Measurements from ENCODE around the gene ZNF385A. TPM values are rescaled to one million over a fixed set of nuclear protein-coding genes. Genes with fewer than 3 reads are reported as not detected.

The ZNF385A gene
- total and polyA plus RNA-seq, 2 donors = 1.6 to 13.6 TPM

DNA sequence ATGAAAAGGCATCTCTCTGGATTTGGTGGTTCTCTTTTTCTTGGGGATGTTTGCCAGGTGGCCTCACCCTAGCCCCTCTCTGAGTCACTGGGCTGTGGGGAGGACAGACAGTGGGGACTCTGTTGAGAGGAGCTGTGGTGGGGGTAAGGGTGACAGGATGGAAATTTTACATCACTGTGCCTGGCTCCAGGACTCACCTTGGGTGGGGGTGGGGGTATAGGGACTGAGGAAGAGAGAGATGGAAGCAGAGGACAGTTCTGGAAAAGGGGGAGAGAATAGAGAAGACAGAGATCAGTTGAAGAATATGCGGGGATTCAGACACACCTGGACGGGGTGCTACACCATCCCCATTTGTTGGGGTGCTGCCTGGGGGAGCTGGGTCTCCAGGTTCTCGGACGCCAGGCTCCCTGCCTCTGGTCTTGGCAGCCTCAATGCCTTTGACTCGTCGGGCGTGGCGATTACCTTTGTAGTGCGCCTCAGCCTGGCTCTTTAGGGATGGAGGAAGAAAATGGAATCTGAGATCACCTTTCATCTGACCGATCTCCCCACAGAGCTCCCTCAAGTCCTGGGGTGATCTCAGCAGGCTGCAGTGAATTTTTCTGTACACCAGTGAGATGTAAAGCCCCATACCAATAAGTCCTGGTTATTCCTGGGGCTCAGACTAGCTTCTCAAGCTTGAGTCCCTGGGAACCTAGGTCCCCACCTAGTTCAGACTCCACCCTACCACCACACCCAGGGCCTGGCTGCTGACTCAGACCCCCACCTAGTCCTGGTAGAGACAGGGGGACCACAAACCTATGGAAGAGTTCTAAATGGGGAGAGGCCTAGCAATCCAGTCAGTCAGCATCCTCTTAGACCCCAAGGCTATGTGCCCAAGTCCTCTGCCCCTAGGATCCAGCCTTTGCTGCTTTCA is 10.6 kb downstream of the ZNF385A start:
- DNase-seq (ENCODE audit: low read depth in 6 of 9, low spot score in 9 of 9) = no peak
- peaks cover 0 to 2% of the 10 kb centered on the region in 2 donors for H3K36me3 ChIP-seq (ENCODE audit: control insufficient read depth in 2 of 2, insufficient read depth in 2 of 2, low read length in 1 of 2)
- H3K9me3 ChIP-seq (ENCODE audit: control insufficient read depth in 2 of 2, insufficient read depth in 1 of 2, low read length in 1 of 2) = no peaks in the 10 kb centered on the region
- peaks cover 4 to 23% of the 10 kb centered on the region in 2 donors for H3K4me1 ChIP-seq (ENCODE audit: control insufficient read depth in 2 of 2, insufficient read depth in 2 of 2, low read length in 2 of 2)
- 98% methylated on average over 10 of the region's 10 CpGs for WGBS
- H3K4me3 ChIP-seq (ENCODE audit: low read length in 2 of 2) = no peak overlapping the region
- no peak overlapping the region for H3K27ac ChIP-seq (ENCODE audit: low read depth in 1 of 2, low read length in 1 of 2)
- peaks cover 0 to 26% of the 10 kb centered on the region in 2 donors for H3K27me3 ChIP-seq (ENCODE audit: control insufficient read depth in 2 of 2, insufficient read depth in 1 of 2, low read length in 1 of 2)

- peaks cover 4 to 36% of the 10 kb centered on the region in 2 donors for H3K4me1 ChIP-seq (ENCODE audit: control insufficient read depth in 2 of 2, insufficient read depth in 2 of 2, low read length in 2 of 2)
Measured at GRCh38 chr12:54372113-54372806, 12.3 kb downstream of the ZNF385A start.

DNA sequence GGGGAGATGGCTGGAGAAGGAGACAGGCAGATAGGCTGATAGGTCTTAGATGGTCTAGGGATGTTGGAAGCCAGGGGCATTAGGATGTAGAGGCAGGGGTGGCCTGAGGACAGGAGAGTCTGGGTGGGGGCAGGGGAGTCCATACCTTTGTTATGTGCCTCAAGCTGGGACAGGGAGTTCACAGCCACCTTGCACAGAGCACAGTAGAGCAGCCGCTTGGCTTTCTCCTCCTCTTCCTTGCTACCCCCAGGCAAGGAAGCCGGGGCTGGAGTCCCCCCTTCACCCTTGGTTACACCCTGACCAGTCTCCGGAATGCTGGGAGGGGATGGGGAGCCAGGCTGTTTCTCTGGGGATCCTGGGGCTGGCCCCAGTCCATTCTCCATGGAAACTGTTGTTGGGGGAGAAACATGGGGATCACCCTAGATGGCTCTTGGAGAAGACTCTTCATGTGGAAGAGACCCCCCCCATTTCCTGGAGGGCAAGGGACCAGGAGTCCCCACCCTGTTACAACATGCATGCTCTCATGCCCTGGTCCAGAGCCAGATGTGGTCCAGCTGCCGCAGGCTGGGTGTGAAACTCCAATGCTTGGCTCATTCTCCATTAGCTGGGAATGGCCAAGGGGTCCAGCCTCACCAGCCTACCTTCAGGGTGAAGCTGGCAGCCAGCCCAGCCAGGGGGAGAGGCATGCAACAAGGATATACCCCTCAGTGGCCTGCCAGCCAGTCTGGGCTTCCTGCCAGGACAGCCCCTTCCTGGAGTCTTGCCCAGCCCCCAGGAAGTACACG is 13.0 kb downstream of the ZNF385A start:
- DNase-seq (ENCODE audit: low read depth in 6 of 9, low spot score in 9 of 9) = no peak
- H3K36me3 ChIP-seq (ENCODE audit: control insufficient read depth in 2 of 2, insufficient read depth in 2 of 2, low read length in 1 of 2) = peaks cover 0 to 2% of the 10 kb centered on the region in 2 donors
- H3K4me3 ChIP-seq (ENCODE audit: low read length in 2 of 2) = no peak overlapping the region
- WGBS = 80% methylated on average over 5 of the region's 5 CpGs
- H3K27ac ChIP-seq (ENCODE audit: low read depth in 1 of 2, low read length in 1 of 2) = no peak overlapping the region
- H3K9me3 ChIP-seq (ENCODE audit: control insufficient read depth in 2 of 2, insufficient read depth in 1 of 2, low read length in 1 of 2) = no peaks in the 10 kb centered on the region
- peaks cover 4 to 36% of the 10 kb centered on the region in 2 donors for H3K4me1 ChIP-seq (ENCODE audit: control insufficient read depth in 2 of 2, insufficient read depth in 2 of 2, low read length in 2 of 2)
- peaks cover 0 to 19% of the 10 kb centered on the region in 2 donors for H3K27me3 ChIP-seq (ENCODE audit: control insufficient read depth in 2 of 2, insufficient read depth in 1 of 2, low read length in 1 of 2)

More at GRCh38 chr12:54372113-54372806, 12.3 kb downstream of the ZNF385A start:
- Histone ChIP-seq H3K27ac (ENCODE audit: low read depth in 1 of 2, low read length in 1 of 2) (no peak overlapping the region), H3K4me3 (ENCODE audit: low read length in 2 of 2) (no peak overlapping the region), H3K36me3 (ENCODE audit: control insufficient read depth in 2 of 2, insufficient read depth in 2 of 2, low read length in 1 of 2) (peaks cover 0 to 2% of the 10 kb centered on the region in 2 donors), H3K9me3 (ENCODE audit: control insufficient read depth in 2 of 2, insufficient read depth in 1 of 2, low read length in 1 of 2) (no peaks in the 10 kb centered on the region), H3K27me3 (ENCODE audit: control insufficient read depth in 2 of 2, insufficient read depth in 1 of 2, low read length in 1 of 2) (peaks cover 0 to 19% of the 10 kb centered on the region in 2 donors)
- DNase-seq (ENCODE audit: low read depth in 6 of 9, low spot score in 9 of 9) = no peak
- WGBS = 69% methylated on average over 8 of the region's 8 CpGs

GRCh38 chr12:54370171-54370730 is 14.3 kb downstream of the ZNF385A start:
- no peaks in the 10 kb centered on the region for H3K9me3 ChIP-seq (ENCODE audit: control insufficient read depth in 2 of 2, insufficient read depth in 1 of 2, low read length in 1 of 2)
- H3K36me3 ChIP-seq (ENCODE audit: control insufficient read depth in 2 of 2, insufficient read depth in 2 of 2, low read length in 1 of 2) = peaks cover 0 to 2% of the 10 kb centered on the region in 2 donors
- peaks cover 0 to 19% of the 10 kb centered on the region in 2 donors for H3K27me3 ChIP-seq (ENCODE audit: control insufficient read depth in 2 of 2, insufficient read depth in 1 of 2, low read length in 1 of 2)
- no peak for DNase-seq (ENCODE audit: low read depth in 6 of 9, low spot score in 9 of 9)
- no peak overlapping the region for H3K4me3 ChIP-seq (ENCODE audit: low read length in 2 of 2)
- H3K27ac ChIP-seq (ENCODE audit: low read depth in 1 of 2, low read length in 1 of 2) = no peak overlapping the region
- WGBS = 83% methylated on average over 44 of the region's 44 CpGs
- peaks cover 4 to 36% of the 10 kb centered on the region in 2 donors for H3K4me1 ChIP-seq (ENCODE audit: control insufficient read depth in 2 of 2, insufficient read depth in 2 of 2, low read length in 2 of 2)

GRCh38 chr12:54369597-54370131 is 14.9 kb downstream of the ZNF385A start:
- H3K4me3 ChIP-seq (ENCODE audit: low read length in 2 of 2) = peak overlapping the region in 1 of 2 donors; percentile 26
- no peaks in the 10 kb centered on the region for H3K9me3 ChIP-seq (ENCODE audit: control insufficient read depth in 2 of 2, insufficient read depth in 1 of 2, low read length in 1 of 2)
- H3K36me3 ChIP-seq (ENCODE audit: control insufficient read depth in 2 of 2, insufficient read depth in 2 of 2, low read length in 1 of 2) = peaks cover 0 to 2% of the 10 kb centered on the region in 2 donors
- peaks cover 4 to 37% of the 10 kb centered on the region in 2 donors for H3K4me1 ChIP-seq (ENCODE audit: control insufficient read depth in 2 of 2, insufficient read depth in 2 of 2, low read length in 2 of 2)
- no peak for DNase-seq (ENCODE audit: low read depth in 6 of 9, low spot score in 9 of 9)
- peaks cover 0 to 19% of the 10 kb centered on the region in 2 donors for H3K27me3 ChIP-seq (ENCODE audit: control insufficient read depth in 2 of 2, insufficient read depth in 1 of 2, low read length in 1 of 2)
- H3K27ac ChIP-seq (ENCODE audit: low read depth in 1 of 2, low read length in 1 of 2) = no peak overlapping the region
- WGBS = 85% methylated on average over 21 of the region's 21 CpGs

GRCh38 chr12:54368709-54369596 is 15.6 kb downstream of the ZNF385A start:
- H3K27ac ChIP-seq (ENCODE audit: low read depth in 1 of 2, low read length in 1 of 2) = peak overlapping the region; percentile 18 to 50
- H3K36me3 ChIP-seq (ENCODE audit: control insufficient read depth in 2 of 2, insufficient read depth in 2 of 2, low read length in 1 of 2) = peaks cover 0 to 2% of the 10 kb centered on the region in 2 donors

GRCh38 chr12:54368025-54368708 is 16.4 kb downstream of the ZNF385A start:
- no peaks in the 10 kb centered on the region for H3K9me3 ChIP-seq (ENCODE audit: control insufficient read depth in 2 of 2, insufficient read depth in 1 of 2, low read length in 1 of 2)
- peaks cover 4 to 52% of the 10 kb centered on the region in 2 donors for H3K4me1 ChIP-seq (ENCODE audit: control insufficient read depth in 2 of 2, insufficient read depth in 2 of 2, low read length in 2 of 2)
- H3K4me3 ChIP-seq (ENCODE audit: low read length in 2 of 2) = peak overlapping the region; percentile 26 to 27
- H3K36me3 ChIP-seq (ENCODE audit: control insufficient read depth in 2 of 2, insufficient read depth in 2 of 2, low read length in 1 of 2) = peaks cover 0 to 2% of the 10 kb centered on the region in 2 donors
- WGBS = 23% methylated on average over 5 of the region's 5 CpGs
- no peak for DNase-seq (ENCODE audit: low read depth in 6 of 9, low spot score in 9 of 9)
- H3K27ac ChIP-seq (ENCODE audit: low read depth in 1 of 2, low read length in 1 of 2) = peak overlapping the region in 1 of 2 donors; percentile 18
- H3K27me3 ChIP-seq (ENCODE audit: control insufficient read depth in 2 of 2, insufficient read depth in 1 of 2, low read length in 1 of 2) = peaks cover 0 to 19% of the 10 kb centered on the region in 2 donors

More at GRCh38 chr12:54368709-54369596, 15.6 kb downstream of the ZNF385A start:
- Histone ChIP-seq H3K4me1 (ENCODE audit: control insufficient read depth in 2 of 2, insufficient read depth in 2 of 2, low read length in 2 of 2) (peaks cover 4 to 44% of the 10 kb centered on the region in 2 donors), H3K9me3 (ENCODE audit: control insufficient read depth in 2 of 2, insufficient read depth in 1 of 2, low read length in 1 of 2) (no peaks in the 10 kb centered on the region), H3K27me3 (ENCODE audit: control insufficient read depth in 2 of 2, insufficient read depth in 1 of 2, low read length in 1 of 2) (peaks cover 0 to 19% of the 10 kb centered on the region in 2 donors), H3K4me3 (ENCODE audit: low read length in 2 of 2) (peak overlapping the region; percentile 26 to 27)
- 46% methylated on average over 40 of the region's 40 CpGs for WGBS
- peak in 8 of 9 donors; percentile 68 to 94 (median 86) for DNase-seq (ENCODE audit: low read depth in 6 of 9, low spot score in 9 of 9)

Data from thymus (tissue), 11 donors.